GM19328 (cell line): ENCODE data around the gene TPX2.

Experiments
- ATAC-seq: cut with Tn5 transposase; IDR thresholded peaks from one replicate; pipeline ENCODE4 v1.9.1; 2021; ENCODE audit warnings: mild to moderate bottlenecking, moderate library complexity; ENCODE audit not compliant: unreplicated experiment

Gene TPX2

GRCh38 chr20:31843881-31844280 lies 104.8 kb downstream of the TPX2 start:
- ATAC-seq = no peak

DNA sequence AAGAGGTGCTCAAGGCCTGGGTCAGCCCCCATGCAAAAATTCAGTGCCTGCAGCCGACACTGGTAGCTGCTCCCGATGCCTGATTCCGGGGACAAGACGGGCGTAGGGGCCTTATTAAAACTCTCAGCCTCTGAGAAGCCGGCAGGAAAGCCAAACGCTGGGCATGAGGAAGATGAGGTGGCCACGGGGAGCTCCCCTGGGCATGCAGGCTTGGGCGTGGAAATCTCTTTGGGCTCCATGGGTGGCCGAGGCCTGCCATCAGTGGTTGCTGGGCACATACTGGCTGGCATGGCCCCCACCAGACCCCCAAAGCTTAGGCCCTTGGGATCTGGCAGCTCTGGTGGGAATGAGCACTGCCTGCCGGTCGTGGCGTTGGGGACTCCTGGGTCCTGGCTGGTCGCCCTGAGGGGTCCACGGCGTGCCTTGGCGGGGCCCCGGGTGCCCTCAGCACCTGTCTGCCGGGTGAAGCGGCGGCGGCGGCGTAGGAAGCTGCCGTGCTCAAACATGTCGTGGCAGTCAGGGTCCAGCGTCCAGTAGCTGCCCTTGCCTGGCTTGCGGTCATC lies 105.7 kb downstream of the TPX2 start:
- ATAC-seq = no peak

GRCh38 chr20:31845300-31845863 lies 106.3 kb downstream of the TPX2 start, which contains the start of gene FOXS1:
TSS of gene FOXS1 (minus strand) at chr20:31845604. CDS start at chr20:31845542, 62 bp downstream.
- ATAC-seq = no peak

DNA sequence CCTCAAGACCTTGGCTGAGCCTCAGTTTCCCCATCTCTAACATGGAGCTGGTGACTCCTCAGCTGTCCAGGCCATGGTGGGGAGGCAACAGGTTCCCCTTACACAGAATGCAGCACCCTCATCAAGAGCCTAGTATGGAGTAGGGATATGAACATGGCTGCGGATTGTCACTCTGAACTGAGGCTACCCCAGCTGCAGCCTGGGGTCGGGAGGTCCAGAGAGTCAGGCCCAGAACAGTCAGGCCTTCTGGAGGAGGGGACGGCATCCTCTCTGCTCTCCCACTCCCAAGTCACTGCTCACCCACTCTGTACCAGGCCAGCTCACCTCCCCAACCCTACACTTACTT lies 107.7 kb downstream of the TPX2 start:
- no peak for ATAC-seq

- no peak for ATAC-seq
These were observed 109.3 kb downstream of the TPX2 start for GRCh38 chr20:31848088-31848999.

GRCh38 chr20:31849306-31849930 lies 110.3 kb downstream of the TPX2 start:
- no peak for ATAC-seq
